NT2/D1 (cell line): ENCODE measurements around the gene EPB41.

Experiments
- SUZ12 ChIP-seq: IDR thresholded peaks from 2 replicates; pipeline ENCODE4 v1.6.1; 2011; ENCODE audit not compliant: insufficient read length, insufficient read depth; ENCODE audit errors: extremely low read depth
- YY1 ChIP-seq: IDR thresholded peaks from 2 replicates; pipeline ENCODE4 v1.6.1; 2011; ENCODE audit not compliant: insufficient read length, insufficient read depth

- TF ChIP-seq YY1 (no peak), SUZ12 (no peak)
Measured at GRCh38 chr1:29082519-29082918, 168.2 kb downstream of the EPB41 start.
